HEK293T (cell line): ENCODE measurements around the gene TSPAN5.
A peak's percentile ranks its signal among the peaks of the same experiment; 100 is the strongest.

Source experiments
- CTCF ChIA-PET: fragments of 350-600 bp; formaldehyde crosslinking; extraction: SDS; loops from one replicate; lab custom pipeline; 2021; ENCODE audit warnings: antibody characterized with exemption, inconsistent platforms; lab: Yijun Ruan, JAX
- POLR2A ChIA-PET: fragments of 350-600 bp; formaldehyde crosslinking; extraction: SDS; loops from one replicate; lab custom pipeline; 2020; ENCODE audit warnings: antibody characterized with exemption, inconsistent platforms; lab: Yijun Ruan, JAX
- DNase-seq: peaks from one replicate; pipeline ENCODE4 v3.0.0; 2012; ENCODE audit warnings: mixed read lengths; ENCODE audit errors: extremely low spot score
- ARNT ChIP-seq: fragments of 450-650 bp; IDR thresholded peaks from 2 replicates; pipeline ENCODE4 v1.6.1; 2017; ENCODE audit warnings: mild to moderate bottlenecking
- BHLHE40 ChIP-seq: fragments of 450-650 bp; IDR thresholded peaks from 2 replicates; pipeline ENCODE4 v1.6.1; 2016; ENCODE audit warnings: mild to moderate bottlenecking, moderate library complexity, borderline replicate concordance
- CTBP1 ChIP-seq: fragments of 450-650 bp; IDR thresholded peaks from 2 replicates; pipeline ENCODE4 v1.6.1; 2016; ENCODE audit warnings: borderline replicate concordance
- ELF4 ChIP-seq: fragments of 450-650 bp; IDR thresholded peaks from 2 replicates; pipeline ENCODE4 v1.6.1; 2017; ENCODE audit warnings: antibody characterized with exemption
- FOXA1 ChIP-seq: fragments of 450-650 bp; IDR thresholded peaks from 2 replicates; pipeline ENCODE4 v1.6.1; 2016; ENCODE audit warnings: mild to moderate bottlenecking
- FOXK2 ChIP-seq: fragments of 450-650 bp; IDR thresholded peaks from 2 replicates; pipeline ENCODE4 v1.6.1; 2016; ENCODE audit warnings: mild to moderate bottlenecking
- FOXM1 ChIP-seq: fragments of 450-650 bp; IDR thresholded peaks from 2 replicates; pipeline ENCODE4 v1.6.1; 2017; ENCODE audit warnings: mild to moderate bottlenecking, borderline replicate concordance
- HDGF ChIP-seq: fragments of 450-650 bp; IDR thresholded peaks from 2 replicates; pipeline ENCODE4 v1.6.1; 2017; ENCODE audit warnings: antibody characterized with exemption, borderline replicate concordance
- L3MBTL2 ChIP-seq: fragments of 450-650 bp; conservative IDR thresholded peaks from 2 replicates; pipeline ENCODE4 v1.6.1; 2016; ENCODE audit warnings: mild to moderate bottlenecking
- LEF1 ChIP-seq: fragments of 450-650 bp; IDR thresholded peaks from 2 replicates; pipeline ENCODE4 v1.6.1; 2017; ENCODE audit warnings: mild to moderate bottlenecking, borderline replicate concordance
- NFRKB ChIP-seq: fragments of 450-650 bp; IDR thresholded peaks from 2 replicates; pipeline ENCODE4 v1.6.1; 2016; ENCODE audit warnings: mild to moderate bottlenecking, moderate library complexity
- SP1 ChIP-seq: fragments of 450-650 bp; IDR thresholded peaks from 2 replicates; pipeline ENCODE4 v1.6.1; 2017
- SUZ12 ChIP-seq: fragments of 450-650 bp; IDR thresholded peaks from 2 replicates; pipeline ENCODE4 v1.6.1; 2016; ENCODE audit warnings: mild to moderate bottlenecking
- TARDBP ChIP-seq: fragments of 450-650 bp; IDR thresholded peaks from 2 replicates; pipeline ENCODE4 v1.6.1; 2016
- ZNF384 ChIP-seq: fragments of 450-650 bp; IDR thresholded peaks from 2 replicates; pipeline ENCODE4 v1.6.1; 2016
- TF ChIP-seq, protein P1 (sequence below): fragments of 450-650 bp; IDR thresholded peaks from 2 replicates; pipeline ENCODE4 v1.6.1; 2016

Gene TSPAN5

DNA sequence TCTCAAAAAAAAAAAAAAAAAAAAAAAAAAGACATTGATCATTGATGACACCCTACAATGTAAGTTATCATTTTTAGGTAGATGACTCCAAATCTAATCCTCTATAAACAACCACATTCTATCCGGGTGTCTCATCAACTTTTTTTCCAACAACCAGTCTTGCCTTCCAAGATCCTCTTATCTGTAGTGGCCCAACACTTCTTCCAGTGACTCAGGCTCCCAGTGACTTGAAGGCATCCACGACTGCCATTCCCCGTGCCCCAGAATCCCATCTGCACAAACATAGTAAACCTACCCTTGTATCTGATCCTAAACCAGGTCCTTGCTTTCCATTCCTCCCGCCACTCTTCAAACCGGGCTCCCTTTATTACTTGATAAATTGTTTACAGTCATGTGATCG lies 15.6 kb upstream of the TSPAN5 start:
- no peak for DNase-seq
- ChIA-PET CTCF (no interaction called here), POLR2A (no interaction called here)
- no peak for TF ChIP-seq FOXK2
- no peak for TF ChIP-seq ZNF384
- TF ChIP-seq ARNT, result no peak
- TF ChIP-seq SUZ12, result no peak
- TF ChIP-seq TARDBP, result no peak
- TF ChIP-seq ELF4, result no peak
- TF ChIP-seq, protein P1, sequence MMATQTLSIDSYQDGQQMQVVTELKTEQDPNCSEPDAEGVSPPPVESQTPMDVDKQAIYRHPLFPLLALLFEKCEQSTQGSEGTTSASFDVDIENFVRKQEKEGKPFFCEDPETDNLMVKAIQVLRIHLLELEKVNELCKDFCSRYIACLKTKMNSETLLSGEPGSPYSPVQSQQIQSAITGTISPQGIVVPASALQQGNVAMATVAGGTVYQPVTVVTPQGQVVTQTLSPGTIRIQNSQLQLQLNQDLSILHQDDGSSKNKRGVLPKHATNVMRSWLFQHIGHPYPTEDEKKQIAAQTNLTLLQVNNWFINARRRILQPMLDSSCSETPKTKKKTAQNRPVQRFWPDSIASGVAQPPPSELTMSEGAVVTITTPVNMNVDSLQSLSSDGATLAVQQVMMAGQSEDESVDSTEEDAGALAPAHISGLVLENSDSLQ, result no peak
- no peak for TF ChIP-seq NFRKB
- no peak for TF ChIP-seq CTBP1
- no peak for TF ChIP-seq SP1
- TF ChIP-seq HDGF, result no peak
- no peak for TF ChIP-seq L3MBTL2
- TF ChIP-seq FOXM1, result no peak
- no peak for TF ChIP-seq FOXA1
- TF ChIP-seq BHLHE40, result no peak
- no peak for TF ChIP-seq LEF1

DNA sequence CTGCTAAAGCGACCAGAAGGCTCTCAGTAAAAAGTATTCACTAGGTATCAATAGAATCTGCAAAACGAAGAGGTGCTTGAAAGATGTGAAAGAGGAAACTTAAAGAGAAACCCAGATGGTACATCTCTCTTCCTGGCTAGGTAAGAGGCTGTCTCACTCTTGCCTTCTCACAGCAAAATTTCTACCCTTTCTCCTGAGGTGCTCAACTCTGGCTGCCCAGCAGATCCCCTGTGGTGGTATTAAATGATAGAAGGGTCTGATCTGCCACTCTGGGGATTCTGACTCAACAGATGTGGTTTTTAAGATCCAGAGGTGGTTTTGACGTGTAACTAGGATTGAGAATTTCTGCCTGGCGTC lies 14.9 kb upstream of the TSPAN5 start:
- POLR2A ChIA-PET, result no interaction called here
- TF ChIP-seq SUZ12 (no peak), NFRKB (no peak), TARDBP (no peak), BHLHE40 (no peak), ARNT (no peak), SP1 (no peak), ZNF384 (no peak), FOXK2 (no peak), LEF1 (no peak), CTBP1 (no peak), L3MBTL2 (no peak), FOXA1 (no peak), HDGF (no peak), ELF4 (no peak)
- CTCF ChIA-PET, result no interaction called here
- no peak for DNase-seq

DNA sequence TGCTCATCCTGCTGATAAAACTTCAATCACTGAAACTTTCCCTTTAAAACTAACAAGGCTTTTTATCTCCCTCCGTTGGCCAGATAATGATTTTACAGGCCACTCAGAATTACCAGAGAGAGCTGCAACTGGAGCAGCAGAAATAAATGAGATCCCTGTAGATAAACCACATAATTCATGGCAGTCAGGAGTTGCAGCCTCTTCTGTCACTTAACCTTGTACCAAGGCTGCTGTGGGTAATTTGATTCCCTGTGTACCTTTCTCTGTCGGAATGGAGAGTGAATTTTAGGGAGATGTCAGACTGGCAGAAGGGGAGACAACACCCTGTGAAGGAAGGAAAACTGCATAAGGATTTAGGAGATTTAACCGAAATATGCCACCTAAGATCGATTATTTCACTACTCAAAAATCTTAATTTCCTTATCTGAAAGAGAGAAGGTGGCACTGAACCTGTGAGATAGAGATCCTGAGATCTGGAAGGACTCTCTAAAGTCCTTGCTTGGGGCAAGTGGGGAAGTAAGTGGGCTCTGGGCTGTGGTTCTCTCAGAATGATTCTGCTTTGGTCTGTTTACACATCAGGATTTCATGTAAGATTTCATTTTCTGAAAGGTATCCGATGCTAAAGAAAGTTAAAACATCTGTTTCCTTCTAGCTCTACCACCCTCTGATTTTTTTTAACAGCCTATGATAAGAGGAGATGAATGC lies 14.3 kb upstream of the TSPAN5 start:
- CTCF ChIA-PET, result no interaction called here
- DNase-seq, result no peak

DNA sequence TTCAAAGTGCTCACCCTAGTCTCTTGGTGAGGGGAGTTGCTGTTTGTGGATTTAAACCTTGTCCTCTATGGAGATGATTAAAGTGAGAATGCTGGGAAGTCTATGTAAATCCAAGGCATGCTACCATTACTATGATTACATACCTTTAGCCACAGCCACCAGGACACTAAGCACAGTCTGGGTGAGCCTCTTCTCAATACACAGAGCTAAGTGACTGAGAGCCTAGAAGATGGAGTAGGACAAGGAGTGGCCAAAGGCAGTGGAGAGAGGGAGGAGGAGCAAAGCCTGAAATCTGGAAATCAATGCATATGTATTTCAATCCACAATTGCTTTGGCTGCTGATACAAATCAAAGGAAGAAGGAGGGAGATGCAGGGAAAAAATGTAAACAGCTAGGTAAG lies 12.7 kb upstream of the TSPAN5 start:
- CTCF ChIA-PET, result interaction anchor here (1.4 kb wide), 1 partner anchor 9 kb away, joined by 7 read pairs; no protein-coding TSS in a partner anchor
- DNase-seq, result no peak
- POLR2A ChIA-PET, result no interaction called here
- TF ChIP-seq TARDBP (no peak), ELF4 (no peak), SP1 (no peak), CTBP1 (no peak), FOXM1 (no peak)

More for the DNA sequence above, 14.3 kb upstream of the TSPAN5 start:
- POLR2A ChIA-PET, result no interaction called here
- no peak for TF ChIP-seq ZNF384
- no peak for TF ChIP-seq FOXM1
- TF ChIP-seq, protein P1, result peak; percentile 83

DNA sequence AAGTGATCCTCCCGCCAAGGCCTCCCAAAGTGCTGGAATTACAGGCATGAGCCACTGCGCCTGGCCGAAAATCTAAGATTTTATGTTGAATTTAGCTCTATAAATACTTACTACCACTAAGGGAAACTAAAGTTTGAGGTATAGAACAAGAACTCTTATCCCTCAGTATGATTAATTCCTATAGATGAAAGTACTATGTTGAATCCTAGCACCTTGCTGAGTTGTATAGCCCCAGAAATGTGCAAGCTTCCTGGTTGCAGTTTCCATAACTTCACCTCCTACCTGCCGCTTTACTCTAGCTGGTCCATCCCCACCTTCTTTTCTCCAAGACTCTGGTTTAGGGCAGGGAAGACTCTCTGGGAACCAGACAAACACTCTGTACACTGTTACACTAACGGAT lies 11.8 kb upstream of the TSPAN5 start:
- CTCF ChIA-PET, result interaction anchor here (1.3 kb wide), 1 partner anchor 11 kb away, joined by 5 read pairs; no protein-coding TSS in a partner anchor
- POLR2A ChIA-PET, result no interaction called here

DNA sequence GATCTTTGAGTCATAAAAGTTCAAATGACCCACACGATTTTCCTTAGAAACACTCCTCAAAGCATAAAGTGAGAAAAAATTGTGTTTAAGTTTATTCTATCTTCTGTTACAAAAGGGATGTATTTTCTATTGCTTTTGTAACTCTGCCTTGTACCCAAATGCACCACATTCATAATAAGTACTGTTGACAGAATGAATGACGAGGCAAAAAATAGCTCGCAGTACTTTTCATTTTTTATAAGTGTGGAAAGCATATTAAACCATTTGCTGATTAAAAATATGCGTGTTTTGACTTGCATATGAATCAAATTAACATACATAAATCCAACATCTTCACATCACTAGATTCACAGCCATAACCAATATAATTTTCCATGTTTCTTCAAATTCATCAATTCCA lies 11.2 kb upstream of the TSPAN5 start:
- no peak for TF ChIP-seq LEF1
- ChIA-PET POLR2A (no interaction called here), CTCF (interaction anchor here (1.3 kb wide), 1 partner anchor 10 kb away, joined by 5 read pairs; no protein-coding TSS in a partner anchor)
- DNase-seq, result no peak

More for the DNA sequence above, 11.8 kb upstream of the TSPAN5 start:
- TF ChIP-seq, protein P1, result no peak
- no peak for TF ChIP-seq FOXA1
- DNase-seq, result no peak

DNA sequence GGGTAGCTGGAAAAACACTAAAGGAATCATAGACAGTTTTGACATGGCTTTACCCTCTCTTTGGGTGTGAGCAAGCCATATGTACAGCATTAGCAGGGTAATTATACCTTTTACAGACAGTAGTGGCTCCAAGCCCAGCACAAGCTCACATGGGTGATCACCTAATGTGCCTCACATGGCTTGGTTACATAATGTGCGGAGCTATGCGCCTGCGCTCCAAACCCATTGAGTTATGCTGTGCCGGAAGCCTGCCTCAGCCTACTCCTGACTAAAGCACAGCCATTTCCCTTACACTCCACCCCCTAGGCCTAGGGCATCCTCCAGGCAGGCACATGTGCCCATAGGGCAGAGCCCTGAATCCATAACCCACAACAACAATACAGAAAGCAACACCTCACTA lies 6.5 kb upstream of the TSPAN5 start:
- POLR2A ChIA-PET, result no interaction called here
- no peak for DNase-seq
- CTCF ChIA-PET, result no interaction called here
- TF ChIP-seq, protein P1, result no peak
- TF ChIP-seq SUZ12, result no peak
- no peak for TF ChIP-seq NFRKB
- no peak for TF ChIP-seq ELF4
- no peak for TF ChIP-seq HDGF
- TF ChIP-seq ARNT, result no peak
- TF ChIP-seq BHLHE40, result no peak
- no peak for TF ChIP-seq LEF1
- no peak for TF ChIP-seq CTBP1
- TF ChIP-seq TARDBP, result no peak
- no peak for TF ChIP-seq FOXK2
- TF ChIP-seq SP1, result no peak
- TF ChIP-seq L3MBTL2, result no peak
- TF ChIP-seq FOXA1, result no peak
- no peak for TF ChIP-seq FOXM1
